Measurements from ENCODE around the gene KAT8. TPM values are rescaled to one million over a fixed set of nuclear protein-coding genes. Genes with fewer than 3 reads are reported as not detected.

KAT8 gene
- total RNA-seq, 6 donors from 2014 or later: 73.9 to 144 (median 83.6) TPM

GRCh38 chr16:31077592-31078396 is 39.7 kb upstream of the KAT8 start:
- Histone ChIP-seq H3K36me3 (peaks cover 37 to 68% (median 60%) of the 10 kb centered on the region in 4 donors), H3K27me3 (no peaks in the 10 kb centered on the region), H3K9me3 (no peaks in the 10 kb centered on the region), H3K4me1 (peaks cover 17 to 46% (median 23%) of the 10 kb centered on the region in 4 donors), H3K4me3 (no peak overlapping the region), H3K27ac (no peak overlapping the region)
- WGBS, 2 donors: 91 to 94% methylated on average over 11 to 14 of the region's 30 CpGs
- TF ChIP-seq, protein P1, sequence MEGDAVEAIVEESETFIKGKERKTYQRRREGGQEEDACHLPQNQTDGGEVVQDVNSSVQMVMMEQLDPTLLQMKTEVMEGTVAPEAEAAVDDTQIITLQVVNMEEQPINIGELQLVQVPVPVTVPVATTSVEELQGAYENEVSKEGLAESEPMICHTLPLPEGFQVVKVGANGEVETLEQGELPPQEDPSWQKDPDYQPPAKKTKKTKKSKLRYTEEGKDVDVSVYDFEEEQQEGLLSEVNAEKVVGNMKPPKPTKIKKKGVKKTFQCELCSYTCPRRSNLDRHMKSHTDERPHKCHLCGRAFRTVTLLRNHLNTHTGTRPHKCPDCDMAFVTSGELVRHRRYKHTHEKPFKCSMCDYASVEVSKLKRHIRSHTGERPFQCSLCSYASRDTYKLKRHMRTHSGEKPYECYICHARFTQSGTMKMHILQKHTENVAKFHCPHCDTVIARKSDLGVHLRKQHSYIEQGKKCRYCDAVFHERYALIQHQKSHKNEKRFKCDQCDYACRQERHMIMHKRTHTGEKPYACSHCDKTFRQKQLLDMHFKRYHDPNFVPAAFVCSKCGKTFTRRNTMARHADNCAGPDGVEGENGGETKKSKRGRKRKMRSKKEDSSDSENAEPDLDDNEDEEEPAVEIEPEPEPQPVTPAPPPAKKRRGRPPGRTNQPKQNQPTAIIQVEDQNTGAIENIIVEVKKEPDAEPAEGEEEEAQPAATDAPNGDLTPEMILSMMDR (IDR thresholded peaks at IDR 0.05): no peak
- TF ChIP-seq POLR2AphosphoS5 (IDR thresholded peaks at IDR 0.05): no peak
- no peak for TF ChIP-seq POLR2A (IDR thresholded peaks at IDR 0.05)
- no peak for TF ChIP-seq EP300 (IDR thresholded peaks at IDR 0.05)
- ATAC-seq (ENCODE audit: low FRiP score in 2 of 2) (no peak), DNase-seq (no peak)

DNA sequence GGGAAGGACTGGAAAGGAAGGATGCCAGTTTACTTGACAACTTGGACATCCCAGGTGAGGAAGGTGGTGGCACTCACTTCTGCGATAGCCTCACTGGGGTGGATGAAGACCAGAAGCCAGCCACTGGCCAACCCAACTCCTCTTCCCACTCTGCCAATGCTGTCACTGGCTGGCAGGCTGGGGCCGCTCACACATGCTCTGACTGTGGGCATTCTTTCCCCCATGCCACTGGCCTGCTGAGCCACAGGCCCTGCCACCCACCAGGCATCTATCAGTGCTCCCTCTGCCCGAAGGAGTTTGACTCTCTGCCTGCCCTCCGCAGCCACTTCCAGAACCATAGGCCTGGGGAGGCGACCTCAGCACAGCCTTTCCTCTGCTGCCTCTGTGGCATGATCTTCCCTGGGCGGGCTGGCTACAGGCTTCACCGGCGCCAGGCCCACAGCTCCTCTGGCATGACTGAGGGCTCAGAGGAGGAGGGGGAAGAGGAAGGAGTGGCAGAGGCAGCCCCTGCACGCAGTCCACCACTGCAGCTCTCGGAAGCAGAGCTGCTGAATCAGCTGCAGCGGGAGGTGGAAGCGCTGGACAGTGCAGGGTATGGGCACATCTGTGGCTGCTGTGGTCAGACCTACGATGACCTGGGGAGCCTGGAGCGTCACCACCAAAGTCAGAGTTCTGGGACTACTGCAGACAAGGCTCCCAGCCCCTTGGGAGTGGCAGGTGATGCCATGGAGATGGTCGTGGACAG is 38.7 kb upstream of the KAT8 start:
- no peak for TF ChIP-seq EP300 (IDR thresholded peaks at IDR 0.05)
- TF ChIP-seq, protein P1 (IDR thresholded peaks at IDR 0.05): no peak
- no peak for TF ChIP-seq POLR2AphosphoS5 (IDR thresholded peaks at IDR 0.05)
- no peak for TF ChIP-seq POLR2A (IDR thresholded peaks at IDR 0.05)
- Histone ChIP-seq H3K27ac (no peak overlapping the region), H3K4me1 (peaks cover 17 to 48% (median 26%) of the 10 kb centered on the region in 4 donors), H3K4me3 (no peak overlapping the region), H3K27me3 (no peaks in the 10 kb centered on the region), H3K36me3 (peaks cover 37 to 78% (median 62%) of the 10 kb centered on the region in 4 donors), H3K9me3 (no peaks in the 10 kb centered on the region)
- ATAC-seq (ENCODE audit: low FRiP score in 2 of 2): no peak
- DNase-seq: no peak
- 88 to 90% methylated on average over 8 to 15 of the region's 15 CpGs for WGBS, 2 donors

DNA sequence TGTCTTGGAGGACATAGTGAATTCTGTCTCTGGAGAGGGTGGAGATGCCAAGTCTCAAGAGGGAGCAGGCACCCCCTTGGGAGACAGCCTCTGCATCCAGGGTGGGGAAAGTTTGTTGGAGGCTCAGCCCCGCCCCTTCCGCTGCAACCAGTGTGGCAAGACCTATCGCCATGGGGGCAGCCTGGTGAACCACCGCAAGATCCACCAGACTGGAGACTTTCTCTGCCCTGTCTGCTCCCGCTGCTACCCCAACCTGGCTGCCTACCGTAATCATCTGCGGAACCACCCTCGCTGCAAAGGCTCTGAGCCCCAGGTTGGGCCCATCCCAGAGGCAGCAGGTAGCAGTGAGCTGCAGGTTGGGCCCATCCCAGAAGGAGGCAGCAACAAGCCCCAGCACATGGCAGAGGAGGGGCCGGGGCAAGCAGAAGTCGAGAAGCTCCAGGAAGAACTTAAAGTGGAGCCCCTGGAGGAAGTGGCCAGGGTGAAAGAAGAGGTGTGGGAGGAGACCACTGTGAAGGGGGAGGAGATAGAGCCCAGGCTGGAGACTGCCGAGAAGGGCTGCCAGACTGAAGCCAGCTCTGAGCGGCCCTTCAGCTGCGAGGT is 38.0 kb upstream of the KAT8 start:
- ATAC-seq (ENCODE audit: low FRiP score in 2 of 2): no peak
- 73 to 77% methylated on average over 6 to 13 of the region's 13 CpGs for WGBS, 2 donors

DNA sequence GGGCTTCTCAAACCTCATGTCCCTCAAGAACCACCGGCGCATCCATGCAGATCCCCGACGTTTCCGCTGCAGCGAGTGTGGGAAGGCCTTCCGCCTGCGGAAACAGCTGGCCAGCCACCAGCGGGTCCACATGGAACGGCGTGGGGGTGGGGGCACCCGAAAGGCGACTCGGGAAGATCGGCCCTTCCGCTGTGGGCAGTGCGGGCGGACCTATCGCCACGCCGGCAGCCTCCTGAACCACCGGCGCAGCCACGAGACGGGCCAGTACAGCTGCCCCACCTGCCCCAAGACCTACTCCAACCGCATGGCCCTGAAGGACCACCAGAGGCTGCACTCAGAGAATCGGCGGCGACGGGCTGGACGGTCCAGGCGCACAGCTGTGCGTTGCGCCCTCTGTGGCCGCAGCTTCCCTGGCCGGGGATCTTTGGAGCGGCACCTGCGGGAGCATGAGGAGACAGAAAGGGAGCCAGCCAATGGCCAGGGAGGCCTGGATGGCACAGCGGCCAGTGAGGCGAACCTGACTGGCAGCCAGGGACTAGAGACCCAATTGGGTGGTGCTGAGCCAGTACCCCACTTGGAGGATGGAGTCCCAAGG is 37.3 kb upstream of the KAT8 start:
- H3K4me1 ChIP-seq: peaks cover 14 to 52% (median 25%) of the 10 kb centered on the region in 4 donors
- no peak overlapping the region for H3K4me3 ChIP-seq
- no peaks in the 10 kb centered on the region for H3K27me3 ChIP-seq
- ATAC-seq (ENCODE audit: low FRiP score in 2 of 2) (no peak), DNase-seq (no peak)
- 92 to 96% methylated on average over 7 to 38 of the region's 40 CpGs for WGBS, 2 donors
- peaks cover 37 to 90% (median 67%) of the 10 kb centered on the region in 4 donors for H3K36me3 ChIP-seq
- no peak overlapping the region for H3K27ac ChIP-seq
- H3K9me3 ChIP-seq: no peaks in the 10 kb centered on the region
- TF ChIP-seq POLR2A (IDR thresholded peaks at IDR 0.05) (no peak), EP300 (IDR thresholded peaks at IDR 0.05) (no peak), POLR2AphosphoS5 (IDR thresholded peaks at IDR 0.05) (no peak)
- TF ChIP-seq, protein P1 (IDR thresholded peaks at IDR 0.05): no peak

More for the DNA sequence above, 38.0 kb upstream of the KAT8 start:
- TF ChIP-seq EP300 (IDR thresholded peaks at IDR 0.05) (no peak), POLR2A (IDR thresholded peaks at IDR 0.05) (no peak), POLR2AphosphoS5 (IDR thresholded peaks at IDR 0.05) (no peak)
- TF ChIP-seq, protein P1 (IDR thresholded peaks at IDR 0.05): no peak
- DNase-seq: no peak
- Histone ChIP-seq H3K27ac (no peak overlapping the region), H3K4me3 (no peak overlapping the region), H3K4me1 (peaks cover 17 to 53% (median 29%) of the 10 kb centered on the region in 4 donors), H3K9me3 (no peaks in the 10 kb centered on the region), H3K27me3 (no peaks in the 10 kb centered on the region), H3K36me3 (peaks cover 37 to 84% (median 64%) of the 10 kb centered on the region in 4 donors)

Measured in upper lobe of left lung (tissue), 6 donors.